ENCODE data around the gene TSPYL2. TPM values are rescaled to one million over a fixed set of nuclear protein-coding genes. Genes with fewer than 3 reads are reported as not detected.

TSPYL2 gene
- 20.7 to 22.3 TPM (median 21.9 TPM) in 5 replicates for total RNA-seq (2022; extraction: Qiagen RNA extraction)

DNA sequence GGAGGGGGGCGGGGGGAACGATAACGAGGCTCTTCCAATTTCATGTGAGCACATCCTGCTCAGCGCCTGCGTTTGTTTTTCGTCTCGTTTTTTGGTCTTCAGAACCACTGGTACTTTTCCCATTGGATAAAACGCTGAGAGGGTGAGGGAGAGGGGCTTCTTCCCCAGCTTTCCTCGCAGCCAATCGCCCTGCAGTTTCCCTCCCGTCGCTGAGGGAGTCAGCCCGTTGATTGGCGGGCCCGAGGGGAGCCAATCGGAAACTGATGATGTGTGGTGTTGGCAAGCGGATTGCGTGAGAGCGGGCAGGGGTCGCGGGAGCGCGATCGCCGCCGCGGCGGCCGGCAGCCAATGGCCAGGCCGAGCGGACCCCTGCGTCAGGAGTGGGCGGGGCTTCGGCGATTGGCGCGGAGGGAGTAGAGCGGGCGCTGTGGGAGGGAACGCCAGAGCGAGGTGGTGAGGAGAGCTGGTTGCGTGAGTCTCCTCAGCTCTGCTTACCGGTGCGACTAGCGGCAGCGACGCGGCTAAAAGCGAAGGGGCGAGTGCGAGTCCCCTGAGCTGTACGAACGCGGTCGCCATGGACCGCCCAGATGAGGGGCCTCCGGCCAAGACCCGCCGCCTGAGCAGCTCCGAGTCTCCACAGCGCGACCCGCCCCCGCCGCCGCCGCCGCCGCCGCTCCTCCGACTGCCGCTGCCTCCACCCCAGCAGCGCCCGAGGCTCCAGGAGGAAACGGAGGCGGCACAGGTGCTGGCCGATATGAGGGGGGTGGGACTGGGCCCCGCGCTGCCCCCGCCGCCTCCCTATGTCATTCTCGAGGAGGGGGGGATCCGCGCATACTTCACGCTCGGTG lies at the start of gene TSPYL2:
Gene TSPYL2 (plus strand): TSS at position 443 of the 848 bp plus-strand sequence. CDS start 132 bp downstream, at position 575.

DNA sequence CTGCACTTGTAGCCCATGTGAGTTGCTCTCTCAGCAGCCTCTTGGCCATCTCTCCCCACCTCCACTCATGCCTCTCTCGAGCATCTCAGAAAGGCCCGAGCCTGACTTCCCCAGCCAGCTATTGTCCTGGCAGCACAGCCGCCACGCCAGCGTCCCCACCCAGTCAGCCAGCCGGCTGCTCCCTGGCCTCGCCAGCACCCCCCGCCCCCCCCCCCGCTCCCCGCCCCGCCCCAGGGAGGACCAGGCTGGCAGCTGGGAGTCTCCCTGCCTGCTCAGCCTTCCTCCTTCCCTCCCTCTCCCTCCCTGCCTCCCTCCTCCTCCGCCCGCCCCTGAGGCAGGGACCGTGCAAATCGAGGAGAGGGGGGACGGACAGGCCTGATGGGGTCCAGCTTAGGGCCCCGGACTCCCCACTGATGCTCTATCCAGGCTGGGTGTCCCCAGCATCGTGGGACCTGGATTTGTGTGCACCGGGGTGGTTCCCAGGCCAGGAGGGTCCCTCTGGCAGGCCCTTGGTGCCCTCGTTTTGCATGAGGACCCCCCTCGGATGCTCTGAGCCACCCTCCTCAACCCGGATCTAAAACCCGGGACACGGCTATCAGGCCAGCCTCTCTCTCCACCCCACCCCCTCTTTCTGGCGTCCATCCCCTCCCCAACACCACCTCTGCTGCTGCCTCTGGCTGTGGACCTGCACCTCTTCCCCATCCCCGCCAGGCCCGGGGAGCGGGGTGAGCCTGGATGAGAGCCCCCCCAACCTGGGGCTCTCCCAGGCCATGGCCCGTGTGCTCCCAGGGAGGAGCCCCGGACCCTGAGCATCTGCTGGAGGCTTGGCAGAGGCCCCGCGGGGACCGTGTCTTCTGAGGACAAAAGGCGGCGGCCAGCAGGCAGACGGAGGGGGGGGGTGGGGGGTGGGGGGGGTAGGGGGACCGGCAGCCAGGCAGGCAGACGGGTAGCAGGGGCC lies 33.7 kb upstream of the TSPYL2 start, which contains the start of gene GPR173:
Gene GPR173 (plus strand): TSS at position 621 of the 958 bp plus-strand sequence. CDS start 27,833 bp downstream, outside the sequence.

DNA sequence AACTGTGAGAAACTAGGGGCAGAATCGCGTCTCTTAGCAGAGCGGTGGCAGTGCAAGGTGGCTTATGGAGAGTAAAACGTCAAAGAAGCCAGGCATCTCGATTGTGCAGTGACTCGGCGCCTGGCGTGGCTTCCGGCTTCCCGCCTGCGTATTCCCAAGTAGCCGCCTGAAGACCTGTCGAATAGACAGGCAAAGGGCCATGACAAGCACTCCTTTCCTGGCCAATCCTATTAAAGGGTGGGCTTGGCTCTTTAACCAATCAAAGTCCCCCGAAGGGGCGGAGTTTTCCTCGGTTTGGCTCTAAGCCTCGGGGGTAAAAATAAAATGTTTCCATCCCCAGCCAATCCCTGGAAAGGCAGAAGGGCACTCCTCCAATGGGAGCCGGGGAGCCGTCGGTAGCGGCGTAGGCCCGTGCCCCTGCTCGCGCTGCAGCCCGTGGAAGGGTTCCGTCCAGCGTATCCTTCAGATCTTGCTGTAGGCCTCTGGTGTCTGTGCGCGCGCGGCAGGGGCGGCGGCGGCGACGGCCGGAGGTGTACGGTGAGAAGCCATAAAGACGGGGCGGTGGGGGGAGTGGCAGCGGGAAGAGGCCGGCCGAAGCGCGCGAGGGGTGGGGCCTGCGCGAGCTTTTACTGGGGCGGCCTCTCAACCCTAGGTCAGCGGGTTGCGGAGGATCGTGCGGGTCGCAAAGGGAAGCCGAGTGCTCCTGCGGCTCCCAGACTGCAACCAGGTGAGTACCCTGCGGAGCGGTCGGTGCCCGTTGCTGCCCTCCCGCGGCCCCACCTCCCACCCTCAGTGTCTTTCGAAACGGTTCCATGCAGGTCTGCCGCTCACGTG lies 11.8 kb downstream of the TSPYL2 start, which contains the start of gene KANTR:
Gene KANTR (plus strand): TSS at position 395 of the 834 bp plus-strand sequence. CDS start 30,131 bp downstream, outside the sequence.

Other genes starting within 250 kb of the TSPYL2 start
- gene XAGE3, start 214.3 kb upstream of the TSPYL2 start, total RNA-seq (2022; extraction: Qiagen RNA extraction): not detected in 5 replicates
- gene FAM156B, start 185.0 kb upstream of the TSPYL2 start, total RNA-seq (2022; extraction: Qiagen RNA extraction): 10.5 to 18.4 TPM (median 11.8 TPM) in 5 replicates
- 12.1 to 18.2 TPM (median 12.6 TPM) in 5 replicates for gene FAM156A, start 123.8 kb upstream of the TSPYL2 start, total RNA-seq (2022; extraction: Qiagen RNA extraction)
- gene GPR173, start 33.6 kb upstream of the TSPYL2 start, total RNA-seq (2022; extraction: Qiagen RNA extraction): 0.03 TPM in 1 of 5 replicates, not detected in the others
- 1.4 to 2.1 TPM (median 1.7 TPM) in 5 replicates for gene KANTR, start 11.8 kb downstream of the TSPYL2 start, total RNA-seq (2022; extraction: Qiagen RNA extraction)
- 39.1 to 59.1 TPM (median 54.5 TPM) in 5 replicates for gene KDM5C, start 142.8 kb downstream of the TSPYL2 start, total RNA-seq (2022; extraction: Qiagen RNA extraction)
- gene IQSEC2, start 199.2 kb downstream of the TSPYL2 start, total RNA-seq (2022; extraction: Qiagen RNA extraction): 32.3 to 46.4 TPM (median 40.4 TPM) in 5 replicates